WI38 (cell line): ENCODE measurements around the gene LAGE3.

Experiments used
- H3K4me3 ChIP-seq: 2 replicates; pipeline ENCODE4 v1.5.1; 2011; ENCODE audit warnings: low read depth, mild to moderate bottlenecking, control low read depth, low read length
- TF ChIP-seq, protein P1 (sequence below): IDR thresholded peaks from 2 replicates; pipeline ENCODE4 v1.5.1; 2012; ENCODE audit warnings: low read depth, mild to moderate bottlenecking, control low read depth, low read length

Gene LAGE3

GRCh38 chrX:154478728-154479622 is at the start of gene LAGE3:
Gene LAGE3, minus strand, starts transcription at chrX:154479281. Its CDS starts 366 bp downstream, at chrX:154478915.
- TF ChIP-seq, protein P1, sequence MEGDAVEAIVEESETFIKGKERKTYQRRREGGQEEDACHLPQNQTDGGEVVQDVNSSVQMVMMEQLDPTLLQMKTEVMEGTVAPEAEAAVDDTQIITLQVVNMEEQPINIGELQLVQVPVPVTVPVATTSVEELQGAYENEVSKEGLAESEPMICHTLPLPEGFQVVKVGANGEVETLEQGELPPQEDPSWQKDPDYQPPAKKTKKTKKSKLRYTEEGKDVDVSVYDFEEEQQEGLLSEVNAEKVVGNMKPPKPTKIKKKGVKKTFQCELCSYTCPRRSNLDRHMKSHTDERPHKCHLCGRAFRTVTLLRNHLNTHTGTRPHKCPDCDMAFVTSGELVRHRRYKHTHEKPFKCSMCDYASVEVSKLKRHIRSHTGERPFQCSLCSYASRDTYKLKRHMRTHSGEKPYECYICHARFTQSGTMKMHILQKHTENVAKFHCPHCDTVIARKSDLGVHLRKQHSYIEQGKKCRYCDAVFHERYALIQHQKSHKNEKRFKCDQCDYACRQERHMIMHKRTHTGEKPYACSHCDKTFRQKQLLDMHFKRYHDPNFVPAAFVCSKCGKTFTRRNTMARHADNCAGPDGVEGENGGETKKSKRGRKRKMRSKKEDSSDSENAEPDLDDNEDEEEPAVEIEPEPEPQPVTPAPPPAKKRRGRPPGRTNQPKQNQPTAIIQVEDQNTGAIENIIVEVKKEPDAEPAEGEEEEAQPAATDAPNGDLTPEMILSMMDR, result no peak
- peak within 1 kb of the TSS; percentile 53 for H3K4me3 ChIP-seq

DNA sequence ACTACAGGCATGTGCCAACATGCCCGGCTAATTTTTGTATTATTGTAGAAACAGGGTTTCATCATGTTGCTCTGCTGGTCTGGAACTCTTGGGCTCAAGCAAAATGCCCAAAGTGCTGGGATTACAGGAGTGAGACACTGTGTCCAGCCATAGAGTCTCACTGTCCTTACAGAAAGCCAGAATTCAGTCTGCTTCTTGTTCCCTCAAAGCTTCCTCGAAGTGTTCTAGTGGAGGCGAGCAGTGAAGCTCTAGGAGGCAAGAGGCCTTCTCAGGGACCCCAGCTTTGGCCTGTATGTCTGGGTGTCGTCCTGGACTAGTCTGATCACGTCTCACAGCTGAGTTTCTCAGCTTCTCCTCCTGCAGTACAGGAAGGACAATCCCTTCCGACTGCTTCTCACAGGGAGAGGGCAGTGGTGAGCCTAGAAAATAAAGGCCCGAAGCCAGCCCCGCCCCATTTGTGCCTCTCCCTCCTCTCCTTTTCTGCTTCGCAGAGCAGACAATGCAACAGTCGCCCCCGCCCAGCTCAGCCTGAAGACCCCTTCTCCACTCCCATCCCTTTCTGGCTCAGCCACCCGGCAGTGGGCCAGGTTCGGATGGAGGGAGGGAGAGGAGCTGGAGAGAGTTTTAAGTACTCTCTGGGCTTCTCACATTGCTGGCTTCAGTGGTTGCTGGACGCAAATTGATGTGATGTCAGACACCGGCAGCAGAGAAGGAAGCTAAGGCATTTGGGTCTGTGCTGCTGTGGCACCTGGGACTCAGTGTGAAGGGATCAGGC is 48.0 kb upstream of the LAGE3 start:
- TF ChIP-seq, protein P1, result peak; percentile 48
- H3K4me3 ChIP-seq, result no peak overlapping the region

DNA sequence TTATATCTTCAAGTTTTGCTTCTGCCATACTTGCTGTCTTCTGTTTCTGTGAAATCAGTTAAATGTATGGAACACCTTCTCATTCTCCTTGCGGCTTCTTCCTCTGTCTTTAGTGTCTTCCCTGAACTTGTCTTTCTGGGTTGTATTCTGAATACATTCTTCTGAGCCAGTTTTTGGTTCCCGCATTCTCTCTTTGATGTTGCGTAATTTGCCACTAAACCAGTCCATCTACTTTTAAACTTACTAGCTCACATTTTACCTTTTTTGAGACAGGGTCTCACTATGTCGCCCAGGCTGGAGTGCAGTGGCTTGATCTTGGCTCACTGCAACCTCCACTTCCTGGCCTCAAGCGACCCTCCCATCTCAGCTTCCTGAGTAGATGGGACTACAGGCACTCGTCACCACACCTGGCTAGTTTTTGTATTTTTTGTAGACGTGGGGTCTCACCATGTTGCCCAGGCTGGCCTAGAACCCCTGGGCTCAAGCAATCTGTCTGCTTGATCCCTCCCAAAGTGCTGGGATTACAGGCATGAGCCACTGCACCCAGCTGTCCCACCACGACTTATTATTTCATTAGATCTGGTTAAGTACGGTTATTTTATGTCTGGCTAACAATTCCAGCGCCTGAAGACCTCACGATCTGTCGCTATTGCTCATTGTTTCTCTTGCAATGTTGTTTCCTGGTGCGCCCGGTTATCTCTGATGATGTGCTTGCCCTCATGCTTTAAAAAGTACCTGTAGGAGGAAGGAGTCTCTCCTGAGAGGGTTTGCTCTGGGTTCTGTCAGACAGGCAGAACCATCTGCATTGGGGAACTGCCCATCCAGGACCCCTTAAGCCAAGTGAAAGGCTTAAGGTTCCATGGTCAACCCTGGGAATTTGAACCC is 46.8 kb upstream of the LAGE3 start:
- TF ChIP-seq, protein P1, result no peak
- H3K4me3 ChIP-seq, result no peak overlapping the region

DNA sequence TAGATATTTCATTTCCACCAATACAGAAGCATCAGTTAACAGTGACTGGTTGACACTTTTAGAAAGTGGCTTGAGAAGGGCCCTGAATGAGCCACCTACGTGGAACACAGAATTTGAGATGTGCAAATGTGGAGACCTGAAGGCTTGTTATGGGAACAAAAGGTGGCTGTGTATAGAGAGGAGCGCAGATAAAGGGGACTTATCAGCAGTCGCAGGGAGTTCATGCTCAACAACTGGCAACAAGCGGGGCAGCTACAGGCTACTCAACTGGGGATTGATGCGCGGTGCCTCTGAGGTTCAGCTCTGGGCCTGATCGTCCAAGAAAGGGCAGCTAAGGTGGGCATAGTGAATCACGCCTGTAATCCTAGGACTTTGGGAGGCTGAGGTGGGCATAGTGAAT is 40.3 kb upstream of the LAGE3 start:
- TF ChIP-seq, protein P1, result no peak
- H3K4me3 ChIP-seq, result no peak overlapping the region

- TF ChIP-seq, protein P1, result no peak
- peak overlapping the region; percentile 40 for H3K4me3 ChIP-seq
Observed at GRCh38 chrX:154517101-154517781, 38.2 kb upstream of the LAGE3 start.

GRCh38 chrX:154516656-154517100 is 37.6 kb upstream of the LAGE3 start:
- TF ChIP-seq, protein P1, result no peak
- H3K4me3 ChIP-seq, result peak overlapping the region; percentile 40
